HS-5 (cell line): ENCODE measurements around the gene RASSF7.

Experiments
- DNase-seq: peaks from one replicate; pipeline ENCODE4 v3.0.0-alpha.2; 2012; ENCODE audit warnings: low read depth

Gene RASSF7

DNA sequence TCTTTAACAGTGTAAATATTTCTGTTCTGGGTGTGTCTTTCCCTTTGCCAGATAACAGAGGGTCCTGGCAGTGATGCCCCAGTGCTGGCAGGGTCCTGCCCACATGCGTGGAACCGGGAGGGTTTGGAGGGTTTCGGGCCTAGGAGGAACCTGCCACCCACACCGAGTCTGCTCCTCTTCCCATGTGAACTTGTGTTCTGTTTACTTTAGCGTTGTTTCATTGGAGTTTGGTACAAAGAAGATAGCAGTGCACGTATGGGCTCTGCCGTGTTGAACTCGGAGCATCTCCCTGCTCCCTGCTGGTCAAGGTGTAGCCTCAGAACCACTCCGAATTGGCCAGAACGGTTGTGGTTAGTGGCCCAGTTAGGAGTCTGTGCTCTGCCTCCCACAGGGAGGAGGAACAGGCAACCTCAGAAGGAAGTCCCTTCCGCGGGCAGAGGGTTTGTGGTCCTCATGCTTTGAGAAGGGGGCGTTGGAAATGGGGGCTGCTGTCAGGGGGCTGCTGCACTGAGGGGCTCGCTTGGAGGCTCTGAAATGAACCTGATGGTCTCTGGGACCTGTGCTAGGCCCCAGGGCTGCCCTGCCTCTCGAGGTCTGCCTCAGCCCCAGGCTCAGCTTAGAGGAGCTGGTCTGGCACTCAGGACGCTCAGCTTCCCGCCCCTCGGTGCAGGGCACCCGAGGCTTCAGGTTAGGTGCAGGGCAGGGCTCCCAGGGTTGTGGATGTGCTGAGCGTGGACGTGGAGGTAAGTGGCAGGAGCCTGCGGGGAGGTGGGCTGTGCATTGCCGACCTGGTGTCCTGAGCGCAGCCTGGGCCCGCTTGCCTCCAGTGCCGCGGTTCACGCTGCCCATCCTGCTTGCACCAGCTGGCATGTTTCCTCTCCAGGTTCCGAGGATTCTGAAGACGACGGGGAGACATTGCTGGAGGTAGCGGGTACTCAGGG, 25.9 kb downstream of the RASSF7 start:
- no peak for DNase-seq

GRCh38 chr11:587546-587945, 26.8 kb downstream of the RASSF7 start:
- DNase-seq = no peak

- DNase-seq = no peak
Observed at GRCh38 chr11:587978-588380, 27.2 kb downstream of the RASSF7 start.

GRCh38 chr11:589798-590197, 29.0 kb downstream of the RASSF7 start:
- no peak for DNase-seq

DNA sequence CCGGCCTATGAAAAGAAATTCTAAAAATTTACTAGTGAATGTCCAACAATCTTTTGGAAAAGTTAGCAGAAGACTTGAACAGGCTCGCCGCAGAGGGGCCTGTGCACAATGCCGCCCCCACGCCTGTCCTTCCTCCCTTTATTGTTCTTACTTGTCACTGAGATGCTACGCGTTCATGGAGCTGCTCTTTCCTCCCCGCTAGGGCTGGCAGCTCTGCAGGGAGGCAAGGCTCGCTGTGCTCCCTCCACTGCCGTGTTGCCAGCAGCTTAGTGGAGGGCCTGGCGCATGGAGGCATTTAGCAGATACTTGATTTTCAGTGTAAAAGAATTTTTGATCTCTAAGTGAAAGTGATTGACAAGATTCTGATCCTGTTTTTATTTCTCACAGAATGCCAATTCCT, 30.2 kb downstream of the RASSF7 start:
- no peak for DNase-seq

- no peak for DNase-seq
Observed at GRCh38 chr11:592501-592900, 31.7 kb downstream of the RASSF7 start.

GRCh38 chr11:592918-593317, 32.1 kb downstream of the RASSF7 start:
- no peak for DNase-seq

DNA sequence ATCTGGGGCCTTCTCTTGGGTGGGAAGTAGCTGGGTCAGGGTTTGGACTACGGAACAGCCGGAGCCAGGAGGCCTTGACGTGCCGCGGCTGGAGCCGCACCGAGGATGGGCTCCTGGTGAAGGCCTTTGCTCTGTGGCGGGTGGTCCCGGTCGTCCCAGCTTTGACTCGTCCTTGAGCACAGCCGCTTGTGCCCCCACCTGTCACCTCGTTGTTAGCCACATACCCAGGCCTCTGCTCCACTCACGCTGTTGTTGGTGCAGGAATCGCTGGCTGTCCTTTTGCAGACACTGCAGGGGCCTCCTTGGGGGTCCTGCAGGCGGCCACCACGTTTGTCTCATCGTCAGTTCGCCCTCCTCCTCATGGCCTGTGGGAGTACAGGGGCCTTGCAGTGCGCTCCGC, 32.6 kb downstream of the RASSF7 start:
- no peak for DNase-seq

DNA sequence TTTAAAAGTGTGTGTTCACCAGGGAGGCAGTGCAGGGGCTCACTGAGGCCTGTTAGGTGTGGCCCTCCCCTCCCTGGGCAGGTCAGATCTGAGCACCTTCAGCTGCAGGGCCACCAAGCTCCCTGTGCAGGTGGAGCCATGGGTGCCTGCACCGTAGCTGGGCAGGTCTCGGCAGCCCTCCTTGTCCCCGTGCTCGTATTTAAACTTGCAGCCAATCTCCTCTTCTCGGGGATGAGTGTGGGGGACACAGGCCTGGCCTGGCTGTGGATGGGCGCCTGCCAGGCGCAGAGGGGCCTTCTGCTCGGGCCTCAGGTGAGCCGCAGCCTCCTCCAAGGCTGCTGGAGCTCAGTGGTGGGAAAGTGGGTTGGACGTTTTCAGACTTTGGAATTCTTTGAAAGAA, 34.6 kb downstream of the RASSF7 start:
- DNase-seq = no peak

GRCh38 chr11:596374-596773, 35.6 kb downstream of the RASSF7 start:
- no peak for DNase-seq

DNA sequence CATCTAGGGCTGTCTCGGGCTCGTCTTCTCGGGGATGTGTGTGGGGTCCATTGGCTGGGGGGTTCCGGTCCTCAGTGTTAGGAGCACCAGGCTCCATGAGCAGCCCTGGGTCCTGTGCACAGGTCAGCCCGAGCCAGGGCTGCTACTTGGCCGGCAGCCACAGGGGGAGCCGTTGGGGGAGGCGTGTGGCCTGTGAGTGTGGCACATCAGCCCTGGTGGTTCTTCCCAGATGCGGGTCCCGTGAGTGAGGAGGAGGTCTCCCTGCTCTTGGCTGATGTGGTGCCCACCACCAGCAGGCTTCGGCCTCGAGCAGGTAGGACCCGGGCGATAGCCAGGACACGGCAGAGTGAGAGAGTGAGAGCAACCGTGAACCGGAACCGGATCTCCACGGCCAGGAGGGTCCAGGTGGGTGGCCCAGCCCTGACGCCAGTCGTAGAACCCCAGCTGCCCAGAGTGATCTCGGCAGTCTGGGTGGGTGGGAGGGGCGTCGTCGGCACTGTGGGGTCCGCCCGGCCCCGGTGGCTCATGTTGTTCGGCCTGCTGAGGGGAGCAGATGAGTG, 36.5 kb downstream of the RASSF7 start:
- DNase-seq = no peak

GRCh38 chr11:598005-598680, 37.4 kb downstream of the RASSF7 start:
- no peak for DNase-seq

GRCh38 chr11:601573-602245, 40.9 kb downstream of the RASSF7 start:
- DNase-seq = no peak

GRCh38 chr11:603154-603553, 42.4 kb downstream of the RASSF7 start:
- DNase-seq = no peak

DNA sequence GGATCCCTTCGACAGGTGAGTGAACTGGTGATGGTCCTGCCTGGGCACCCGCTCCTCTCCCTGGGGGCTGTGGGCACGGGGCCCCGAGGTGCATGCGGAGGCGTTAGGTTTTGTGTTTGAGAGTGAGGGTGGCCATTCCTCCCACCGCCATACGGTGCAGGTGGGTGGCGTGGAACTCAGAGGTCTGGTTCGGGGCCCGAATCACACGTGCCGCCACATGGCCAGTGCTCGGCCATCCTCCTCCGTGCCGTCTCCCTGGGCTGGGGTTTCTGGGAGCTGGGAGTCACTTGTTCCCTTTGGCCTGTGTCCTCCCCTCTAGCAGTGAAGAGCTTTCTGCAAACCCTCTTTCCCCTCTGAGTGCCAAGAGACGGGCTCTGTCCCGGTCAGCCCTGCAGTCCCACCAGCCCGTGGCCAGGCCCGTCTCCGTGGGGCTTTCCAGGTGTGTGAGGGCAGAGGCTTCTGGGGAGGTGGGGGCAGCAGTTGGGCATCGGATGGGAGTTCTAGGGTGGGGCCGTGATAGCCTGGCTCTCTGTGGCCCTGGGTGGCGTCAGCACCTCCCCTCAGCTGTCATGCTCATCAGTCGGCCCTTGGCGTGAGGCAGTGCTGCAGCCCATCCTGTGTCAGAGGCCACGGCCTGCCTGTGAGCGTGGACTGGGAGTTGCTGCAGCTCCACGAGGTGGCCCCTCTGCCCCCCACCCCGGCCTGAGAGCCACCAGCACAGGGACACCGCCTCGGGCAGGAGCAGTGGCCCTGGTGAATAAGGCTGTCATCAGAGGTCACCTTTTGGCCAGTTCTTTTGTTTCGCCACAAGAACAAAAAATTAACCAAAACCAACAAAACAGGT, 44.7 kb downstream of the RASSF7 start:
- no peak for DNase-seq

- DNase-seq = no peak
Observed at GRCh38 chr11:606245-606644, 45.5 kb downstream of the RASSF7 start.

DNA sequence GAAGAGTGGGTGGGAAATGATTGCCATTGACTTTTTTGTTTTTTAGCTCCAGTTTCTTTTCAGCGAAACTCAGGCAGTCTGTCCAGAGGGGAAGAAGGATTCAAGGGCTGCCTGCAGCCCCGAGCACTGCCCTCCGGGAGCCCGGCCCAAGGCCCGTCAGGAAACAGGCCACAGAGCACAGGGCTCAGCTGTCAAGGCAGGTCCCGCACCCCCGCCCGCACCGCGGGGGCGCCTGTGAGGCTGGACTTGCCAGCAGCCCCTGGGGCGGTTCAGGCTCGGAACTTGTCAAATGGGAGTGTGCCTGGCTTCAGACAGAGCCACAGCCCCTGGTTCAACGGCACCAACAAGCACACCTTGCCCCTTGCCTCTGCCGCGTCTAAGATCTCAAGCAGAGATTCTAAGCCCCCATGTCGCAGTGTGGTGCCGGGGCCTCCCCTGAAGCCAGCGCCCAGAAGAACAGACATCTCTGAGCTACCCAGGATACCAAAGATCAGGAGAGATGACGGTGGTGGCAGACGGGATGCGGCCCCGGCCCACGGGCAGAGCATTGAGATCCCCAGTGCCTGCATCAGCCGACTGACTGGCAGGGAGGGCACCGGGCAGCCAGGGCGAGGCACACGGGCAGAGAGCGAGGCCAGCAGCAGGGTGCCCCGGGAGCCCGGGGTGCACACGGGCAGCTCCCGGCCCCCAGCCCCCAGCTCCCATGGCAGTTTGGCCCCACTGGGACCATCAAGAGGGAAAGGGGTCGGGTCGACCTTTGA, 46.4 kb downstream of the RASSF7 start:
- no peak for DNase-seq

- DNase-seq = no peak
Observed at GRCh38 chr11:607971-608659, 47.3 kb downstream of the RASSF7 start.

GRCh38 chr11:608791-609251, 48.1 kb downstream of the RASSF7 start:
- DNase-seq = no peak

- DNase-seq = no peak
Observed at GRCh38 chr11:609341-609811, 48.6 kb downstream of the RASSF7 start.
